ENCODE results near the gene KCNB1. TPM values are rescaled to one million over a fixed set of nuclear protein-coding genes. Genes with fewer than 3 reads are reported as not detected.

KCNB1 gene
- total RNA-seq, 2 experiments from 2014 or later, result not detected

- ATAC-seq (no peak), DNase-seq (no peak)
- Mint-ChIP-seq H3K36me3 (ENCODE audit: low read depth) (no peaks in the 10 kb centered on the region), H3K4me3 (no peak overlapping the region), H3K27ac (no peak overlapping the region), H3K27me3 (no peaks in the 10 kb centered on the region), H3K9me3 (no peaks in the 10 kb centered on the region), H3K4me1 (ENCODE audit: low read depth) (no peaks in the 10 kb centered on the region)
- intact Hi-C loops (cut with micrococcal nuclease), result no loop called here
- TF ChIP-seq CTCF (IDR thresholded peaks at IDR 0.05), result no peak
- ChIA-PET CTCF (interaction anchor here (1.2 to 2.3 kb wide), 2 partner anchors 10 to 15 kb away, joined by 3 to 13 read pairs; no protein-coding TSS in a partner anchor), POLR2A (no interaction called here)
Observed at GRCh38 chr20:49399329-49399728, 83.1 kb downstream of the KCNB1 start.

- H3K9me3 Mint-ChIP-seq, result no peaks in the 10 kb centered on the region
- intact Hi-C loops (cut with micrococcal nuclease), result no loop called here
- ATAC-seq (no peak), DNase-seq (no peak)
- H3K36me3 Mint-ChIP-seq (ENCODE audit: low read depth), result no peaks in the 10 kb centered on the region
- no peak overlapping the region for H3K4me3 Mint-ChIP-seq
- peaks cover 2% of the 10 kb centered on the region for H3K27me3 Mint-ChIP-seq
- POLR2A ChIA-PET, result no interaction called here
- H3K4me1 Mint-ChIP-seq (ENCODE audit: low read depth), result no peaks in the 10 kb centered on the region
- no peak overlapping the region for H3K27ac Mint-ChIP-seq
- CTCF ChIA-PET, result interaction anchor here (0.8 to 2.3 kb wide), 4 partner anchors 9 to 490 kb away, joined by 3 to 13 read pairs (median 4); no protein-coding TSS in a partner anchor
- no peak for TF ChIP-seq CTCF (IDR thresholded peaks at IDR 0.05)
Observed at GRCh38 chr20:49398401-49399144, 83.9 kb downstream of the KCNB1 start.

DNA sequence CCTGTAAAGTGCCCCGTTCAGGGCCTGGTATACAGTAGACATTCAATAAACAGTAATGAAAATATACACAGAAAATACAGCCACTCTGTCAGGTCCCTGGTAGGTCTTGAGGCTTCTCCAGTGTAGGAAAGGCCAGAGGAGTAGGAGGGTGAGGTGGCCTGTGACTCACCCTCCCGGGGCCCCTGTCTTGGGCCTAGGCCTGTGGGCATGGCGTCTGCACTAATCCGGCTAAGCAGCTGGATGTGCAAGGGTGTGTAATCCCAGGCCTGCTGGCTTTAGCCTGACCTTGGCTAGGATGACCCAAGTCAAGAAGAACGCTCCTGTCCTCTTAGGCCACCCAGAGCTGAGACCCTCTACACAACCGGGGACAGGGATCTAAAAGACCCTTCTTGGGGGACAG lies 84.9 kb downstream of the KCNB1 start:
- ChIA-PET CTCF (interaction anchor here (0.9 to 2.3 kb wide), 3 partner anchors 13 to 35 kb away, joined by 3 to 13 read pairs (median 3); no protein-coding TSS in a partner anchor), POLR2A (no interaction called here)
- Mint-ChIP-seq H3K4me1 (ENCODE audit: low read depth) (no peaks in the 10 kb centered on the region), H3K36me3 (ENCODE audit: low read depth) (no peaks in the 10 kb centered on the region), H3K9me3 (no peaks in the 10 kb centered on the region), H3K4me3 (no peak overlapping the region), H3K27ac (no peak overlapping the region), H3K27me3 (peaks cover 2% of the 10 kb centered on the region)
- no peak for DNase-seq
- intact Hi-C loops (cut with micrococcal nuclease), result no loop called here
- TF ChIP-seq CTCF (IDR thresholded peaks at IDR 0.05), result no peak
- ATAC-seq, result no peak

DNA sequence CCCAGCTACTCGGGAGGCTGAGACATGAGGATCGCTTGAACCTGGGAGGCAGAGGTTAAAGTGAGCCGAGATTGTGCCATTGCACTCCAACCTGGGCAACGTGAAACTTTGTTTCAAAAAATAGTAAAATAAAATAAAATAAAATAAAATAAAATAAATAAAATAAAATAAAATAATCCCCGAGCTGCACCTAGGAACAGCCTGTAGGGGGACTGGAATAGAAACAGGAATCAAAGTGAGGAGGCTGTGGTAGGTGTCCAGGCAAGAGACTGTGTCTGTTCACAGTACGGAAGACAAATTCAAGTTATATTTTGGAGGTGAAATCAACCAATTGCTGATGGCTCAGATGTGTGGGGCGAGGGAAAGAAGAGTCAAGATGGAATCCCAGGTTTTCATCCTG lies 86.2 kb downstream of the KCNB1 start:
- Mint-ChIP-seq H3K27ac (no peak overlapping the region), H3K36me3 (ENCODE audit: low read depth) (no peaks in the 10 kb centered on the region), H3K4me3 (no peak overlapping the region), H3K9me3 (no peaks in the 10 kb centered on the region), H3K4me1 (ENCODE audit: low read depth) (no peaks in the 10 kb centered on the region), H3K27me3 (peaks cover 5% of the 10 kb centered on the region)
- no peak for TF ChIP-seq CTCF (IDR thresholded peaks at IDR 0.05)
- CTCF ChIA-PET, result interaction anchor here (1.6 kb wide), 1 partner anchor 88 kb away, joined by 5 read pairs; no protein-coding TSS in a partner anchor
- ATAC-seq, result no peak
- POLR2A ChIA-PET, result interaction anchor here (0.7 kb wide), 1 partner anchor 213 kb away, joined by 3 read pairs; no protein-coding TSS in a partner anchor
- DNase-seq, result no peak
- intact Hi-C loops (cut with micrococcal nuclease), result no loop called here

- intact Hi-C loops (cut with micrococcal nuclease), result no loop called here
- DNase-seq, result no peak
- CTCF ChIA-PET, result interaction anchor here (1.6 kb wide), 1 partner anchor 89 kb away, joined by 5 read pairs; no protein-coding TSS in a partner anchor
Observed at GRCh38 chr20:49395659-49396058, 86.8 kb downstream of the KCNB1 start.

More at GRCh38 chr20:49395659-49396058, 86.8 kb downstream of the KCNB1 start:
- no peaks in the 10 kb centered on the region for H3K9me3 Mint-ChIP-seq
- H3K27ac Mint-ChIP-seq, result no peak overlapping the region
- no peak for TF ChIP-seq CTCF (IDR thresholded peaks at IDR 0.05)
- H3K27me3 Mint-ChIP-seq, result peaks cover 5% of the 10 kb centered on the region
- POLR2A ChIA-PET, result no interaction called here
- ATAC-seq, result no peak
- no peak overlapping the region for H3K4me3 Mint-ChIP-seq
- no peaks in the 10 kb centered on the region for H3K4me1 Mint-ChIP-seq (ENCODE audit: low read depth)
- H3K36me3 Mint-ChIP-seq (ENCODE audit: low read depth), result no peaks in the 10 kb centered on the region

Measured in activated CD8-positive, alpha-beta T cell treated with anti-CD3 and anti-CD28 coated beads for 36 hours (primary cell).